GM13976 (cell line): Measurements from ENCODE around the gene KIN.
"Not testable (repeated sequence)": the region's sequence is repeated elsewhere in the genome, so short reads cannot be mapped to it uniquely, and the experiment has no call there.

ENCODE experiments used
- DNase-seq: peaks from one replicate; pipeline ENCODE4 v3.0.0; 2012; ENCODE audit warnings: low spot score
- in situ Hi-C: fragments of 300-500 bp; cut with MboI; formaldehyde crosslinking; loops from one replicate; pipeline ENCODE4 v1.12.0; 2022; ENCODE audit warnings: low sequenced_read_pairs, mixed read lengths, inconsistent platforms; ENCODE audit not compliant: unreplicated experiment
- TF ChIP-seq, protein P1 (sequence below): IDR thresholded peaks from 2 replicates; pipeline ENCODE4 v1.5.1; 2012; ENCODE audit warnings: borderline replicate concordance, mild to moderate bottlenecking; ENCODE audit not compliant: insufficient read depth; ENCODE audit errors: extremely low read depth, missing control alignments, control extremely low read depth

KIN gene

DNA sequence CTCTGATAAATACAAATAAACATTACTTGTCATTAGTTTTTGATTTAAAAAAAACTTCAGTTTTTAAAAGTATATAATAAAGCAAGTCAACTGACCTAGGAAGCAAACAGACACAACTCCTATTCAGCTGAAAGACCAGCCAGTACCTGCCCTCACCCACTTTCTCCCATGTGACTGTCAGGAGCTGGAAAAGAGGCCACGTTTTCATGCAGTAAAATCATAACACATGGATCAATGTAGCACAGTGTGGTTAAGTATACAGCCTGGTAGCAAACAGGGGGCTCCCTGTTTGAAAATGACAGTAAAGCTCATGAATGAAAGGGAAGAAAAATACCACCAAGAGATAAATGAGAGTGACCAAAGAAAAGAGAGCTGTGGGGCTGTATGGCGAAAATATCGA lies 21.6 kb downstream of the KIN start:
- TF ChIP-seq, protein P1, sequence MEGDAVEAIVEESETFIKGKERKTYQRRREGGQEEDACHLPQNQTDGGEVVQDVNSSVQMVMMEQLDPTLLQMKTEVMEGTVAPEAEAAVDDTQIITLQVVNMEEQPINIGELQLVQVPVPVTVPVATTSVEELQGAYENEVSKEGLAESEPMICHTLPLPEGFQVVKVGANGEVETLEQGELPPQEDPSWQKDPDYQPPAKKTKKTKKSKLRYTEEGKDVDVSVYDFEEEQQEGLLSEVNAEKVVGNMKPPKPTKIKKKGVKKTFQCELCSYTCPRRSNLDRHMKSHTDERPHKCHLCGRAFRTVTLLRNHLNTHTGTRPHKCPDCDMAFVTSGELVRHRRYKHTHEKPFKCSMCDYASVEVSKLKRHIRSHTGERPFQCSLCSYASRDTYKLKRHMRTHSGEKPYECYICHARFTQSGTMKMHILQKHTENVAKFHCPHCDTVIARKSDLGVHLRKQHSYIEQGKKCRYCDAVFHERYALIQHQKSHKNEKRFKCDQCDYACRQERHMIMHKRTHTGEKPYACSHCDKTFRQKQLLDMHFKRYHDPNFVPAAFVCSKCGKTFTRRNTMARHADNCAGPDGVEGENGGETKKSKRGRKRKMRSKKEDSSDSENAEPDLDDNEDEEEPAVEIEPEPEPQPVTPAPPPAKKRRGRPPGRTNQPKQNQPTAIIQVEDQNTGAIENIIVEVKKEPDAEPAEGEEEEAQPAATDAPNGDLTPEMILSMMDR: no peak
- no peak for DNase-seq
- in situ Hi-C loops: no loop called here

DNA sequence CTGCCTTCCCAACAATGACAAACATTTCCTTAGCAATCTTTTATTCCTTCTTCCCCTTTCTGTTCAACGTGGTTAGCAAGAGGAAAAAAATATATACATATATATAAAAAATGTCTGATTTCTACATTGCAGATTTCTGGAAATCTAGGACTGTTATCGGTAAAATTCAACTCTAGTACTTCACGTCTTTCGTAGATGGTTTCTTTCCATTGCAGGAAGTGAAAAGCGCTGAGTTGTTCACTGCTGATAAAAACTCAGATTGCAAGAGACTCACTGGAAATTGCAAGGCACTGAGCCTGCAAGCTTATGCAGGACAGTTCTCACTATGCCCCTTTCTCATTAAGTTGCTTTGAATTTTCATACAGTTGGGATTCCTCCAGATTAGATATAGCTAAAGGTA lies 23.9 kb downstream of the KIN start:
- in situ Hi-C loops: no loop called here
- TF ChIP-seq, protein P1: no peak

DNA sequence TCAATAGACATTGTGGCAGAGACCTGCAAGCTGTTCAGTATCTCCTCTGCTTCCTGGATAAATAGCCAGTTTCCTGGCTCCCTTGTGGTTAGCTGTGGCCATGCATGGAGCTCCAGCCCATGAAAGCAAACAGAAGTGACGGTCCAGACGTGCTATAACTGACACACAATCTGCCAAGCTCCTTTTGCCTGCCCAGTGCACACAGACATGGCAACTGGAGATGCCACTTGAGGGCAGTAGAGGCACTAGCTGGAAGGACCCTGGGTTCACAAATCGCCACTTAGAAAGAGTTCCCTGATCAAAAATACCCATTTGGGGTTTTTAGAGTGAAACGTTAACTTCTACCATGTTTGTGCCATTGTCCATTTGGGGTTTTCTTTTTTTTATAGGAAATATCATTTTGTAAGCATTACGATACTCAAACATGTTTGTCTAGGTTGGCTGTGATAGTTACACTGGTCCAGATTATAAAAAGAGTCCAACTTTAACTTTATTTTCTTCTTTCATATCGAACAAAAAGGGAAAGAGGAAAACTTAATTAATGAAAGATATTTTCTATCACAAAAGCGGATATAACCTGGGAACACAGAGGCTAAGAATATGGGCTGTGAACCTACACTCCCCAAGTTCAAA lies 31.3 kb downstream of the KIN start:
- TF ChIP-seq, protein P1: peak; percentile 30
- DNase-seq: peak; percentile 27
- in situ Hi-C loops: no loop called here

More for the DNA sequence above, 23.9 kb downstream of the KIN start:
- no peak for DNase-seq

DNA sequence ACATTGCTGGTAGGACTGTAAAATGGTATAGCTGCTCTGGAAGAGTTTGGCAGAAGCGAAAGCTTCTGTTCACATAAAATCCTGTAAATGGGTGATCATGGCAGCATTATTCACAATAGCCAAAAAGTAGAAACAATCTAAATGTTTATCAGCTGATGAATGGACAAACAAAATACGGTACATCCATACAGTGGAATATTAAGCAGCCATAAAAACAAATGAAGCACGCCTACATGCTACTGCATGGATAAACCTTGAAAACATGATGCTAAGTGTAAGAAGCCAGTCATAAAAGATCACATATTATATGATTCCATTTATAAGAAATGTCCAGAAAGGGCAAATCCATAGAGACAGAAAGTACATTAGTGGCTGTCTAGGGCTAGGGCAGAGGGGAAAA lies 32.7 kb downstream of the KIN start:
- in situ Hi-C loops: no loop called here
- TF ChIP-seq, protein P1: no peak
- no peak for DNase-seq

DNA sequence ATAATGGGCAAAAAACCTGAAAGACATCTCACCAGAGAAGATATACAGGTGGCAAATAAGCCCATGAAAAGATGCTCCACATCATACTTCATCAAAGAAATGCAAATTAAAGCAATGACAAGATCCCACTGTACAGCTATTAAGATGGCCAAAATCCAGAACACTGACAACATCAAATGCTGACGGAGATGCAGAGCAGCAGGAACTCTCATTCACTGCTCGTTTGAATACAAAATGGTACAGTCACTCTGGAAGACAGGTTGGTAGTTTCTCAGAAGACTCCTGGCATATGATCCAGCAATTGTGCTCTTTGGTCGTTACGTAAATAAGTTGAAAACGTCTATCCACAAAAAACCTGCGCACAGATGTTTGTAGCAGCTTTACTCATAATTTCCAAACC lies 35.5 kb downstream of the KIN start:
- DNase-seq: no peak
- in situ Hi-C loops: no loop called here
- TF ChIP-seq, protein P1: no peak

DNA sequence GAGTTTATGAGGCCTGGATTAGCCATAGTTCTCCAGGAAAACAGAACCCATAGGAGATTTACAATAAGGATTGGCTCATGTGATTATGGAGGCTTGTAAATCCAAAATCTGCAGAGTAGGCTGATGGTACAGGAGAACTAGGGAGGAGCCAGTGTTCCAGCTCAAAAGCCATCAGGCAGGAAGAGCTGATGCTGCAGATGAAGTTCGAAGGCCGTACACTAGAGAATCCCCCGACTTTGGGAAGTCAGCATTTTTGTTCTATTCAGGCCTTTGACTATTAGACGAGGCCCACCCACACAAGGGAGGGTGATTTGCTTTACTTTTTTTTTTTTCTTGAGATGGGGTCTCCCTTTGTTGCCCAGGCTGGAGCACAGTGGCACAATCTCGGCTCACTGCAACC lies 37.6 kb downstream of the KIN start:
- TF ChIP-seq, protein P1: no peak
- in situ Hi-C loops: no loop called here
- DNase-seq: no peak

DNA sequence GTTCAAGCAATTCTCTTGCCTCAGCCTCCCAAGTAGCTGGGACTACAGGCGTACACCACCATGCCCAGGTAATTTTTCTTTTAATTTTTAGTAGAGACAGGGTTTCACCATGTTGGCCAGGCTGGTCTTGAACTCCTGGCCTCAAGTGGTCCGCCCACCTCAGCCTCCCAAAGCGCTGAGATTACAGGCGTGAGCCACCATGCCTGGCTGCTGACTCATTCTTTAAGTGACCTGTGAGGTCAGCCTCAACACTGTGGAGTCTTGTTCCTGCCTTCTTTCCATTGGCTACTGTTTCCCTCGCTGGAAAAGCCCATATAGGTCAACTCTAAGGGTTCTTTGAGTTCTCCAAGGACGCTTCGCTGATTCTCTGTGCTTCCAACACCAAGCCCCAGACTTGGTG lies 39.2 kb downstream of the KIN start:
- in situ Hi-C loops: not testable (repeated sequence)

More for the DNA sequence above, 39.2 kb downstream of the KIN start:
- not testable (repeated sequence) for DNase-seq
